RWPE1 (cell line): ENCODE data around the gene SAPCD2.

Experiments
- CTCF ChIA-PET: fragments of 350-600 bp; sonication (Branson Sonifier 250); formaldehyde crosslinking; extraction: SDS; loops from one replicate; lab custom pipeline; 2021; lab: Yijun Ruan, JAX
- POLR2A ChIA-PET: fragments of 400-600 bp; formaldehyde crosslinking; extraction: SDS; loops from one replicate; lab custom pipeline; 2020; ENCODE audit warnings: antibody characterized with exemption; ENCODE audit not compliant: low non-redundant PET; lab: Yijun Ruan, JAX
- DNase-seq: peaks from one replicate; pipeline ENCODE4 v3.0.0; 2012; ENCODE audit warnings: low spot score
- H3K27ac ChIP-seq: fragments of 450-650 bp; 2 replicates; pipeline ENCODE4 v1.5.1; 2017
- CTCF ChIP-seq: fragments of 450-650 bp; conservative IDR thresholded peaks from 2 replicates; pipeline ENCODE4 v1.5.1; 2017; ENCODE audit warnings: low read depth, mild to moderate bottlenecking

The SAPCD2 gene

DNA sequence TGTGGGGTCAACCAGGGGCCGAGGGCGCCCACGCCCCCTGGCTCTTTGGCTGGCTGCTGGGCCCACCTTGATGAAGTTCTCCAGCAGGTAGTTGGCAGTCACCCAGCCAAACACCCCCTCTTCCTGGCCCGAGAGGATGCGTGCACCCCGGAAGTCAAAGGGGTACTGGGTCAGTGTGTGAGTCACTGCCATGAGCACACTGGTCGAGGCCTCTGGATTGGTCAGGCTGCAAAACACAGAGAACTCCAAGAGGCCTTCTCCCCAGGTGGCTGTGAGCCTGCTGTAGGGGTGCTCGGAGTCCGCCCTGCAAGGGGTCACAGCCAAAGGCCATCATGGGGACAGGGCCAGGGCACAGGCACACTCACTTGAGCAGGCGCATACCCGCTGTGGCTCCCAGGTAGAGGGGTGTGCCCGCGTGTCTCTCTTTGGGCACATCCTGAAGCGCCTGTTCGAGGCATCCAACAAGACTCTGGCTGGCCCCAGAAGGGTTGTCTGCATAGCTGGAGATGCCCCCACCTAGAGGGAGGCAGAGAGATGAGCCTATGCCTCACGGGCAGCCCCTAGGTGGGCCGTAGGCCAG lies 19.1 kb downstream of the SAPCD2 start:
- H3K27ac ChIP-seq, result peak overlapping the region; percentile 7; the same call in 1 of the 2 replicates
- no peak for DNase-seq
- POLR2A ChIA-PET, result no interaction called here
- TF ChIP-seq CTCF, result no peak
- CTCF ChIA-PET, result interaction anchor here (0.6 to 0.7 kb wide), 2 partner anchors 17 to 33 kb away, joined by 3 read pairs; no protein-coding TSS in a partner anchor

GRCh38 chr9:137050570-137050969 lies 19.8 kb downstream of the SAPCD2 start:
- no peak for DNase-seq
- no peak for TF ChIP-seq CTCF
- POLR2A ChIA-PET, result no interaction called here
- H3K27ac ChIP-seq, result no peak overlapping the region; the same call in 1 of the 2 replicates
- CTCF ChIA-PET, result interaction anchor here (0.6 to 0.9 kb wide), 4 partner anchors 9 to 45 kb away, joined by 3 to 4 read pairs (median 3); no protein-coding TSS in a partner anchor

DNA sequence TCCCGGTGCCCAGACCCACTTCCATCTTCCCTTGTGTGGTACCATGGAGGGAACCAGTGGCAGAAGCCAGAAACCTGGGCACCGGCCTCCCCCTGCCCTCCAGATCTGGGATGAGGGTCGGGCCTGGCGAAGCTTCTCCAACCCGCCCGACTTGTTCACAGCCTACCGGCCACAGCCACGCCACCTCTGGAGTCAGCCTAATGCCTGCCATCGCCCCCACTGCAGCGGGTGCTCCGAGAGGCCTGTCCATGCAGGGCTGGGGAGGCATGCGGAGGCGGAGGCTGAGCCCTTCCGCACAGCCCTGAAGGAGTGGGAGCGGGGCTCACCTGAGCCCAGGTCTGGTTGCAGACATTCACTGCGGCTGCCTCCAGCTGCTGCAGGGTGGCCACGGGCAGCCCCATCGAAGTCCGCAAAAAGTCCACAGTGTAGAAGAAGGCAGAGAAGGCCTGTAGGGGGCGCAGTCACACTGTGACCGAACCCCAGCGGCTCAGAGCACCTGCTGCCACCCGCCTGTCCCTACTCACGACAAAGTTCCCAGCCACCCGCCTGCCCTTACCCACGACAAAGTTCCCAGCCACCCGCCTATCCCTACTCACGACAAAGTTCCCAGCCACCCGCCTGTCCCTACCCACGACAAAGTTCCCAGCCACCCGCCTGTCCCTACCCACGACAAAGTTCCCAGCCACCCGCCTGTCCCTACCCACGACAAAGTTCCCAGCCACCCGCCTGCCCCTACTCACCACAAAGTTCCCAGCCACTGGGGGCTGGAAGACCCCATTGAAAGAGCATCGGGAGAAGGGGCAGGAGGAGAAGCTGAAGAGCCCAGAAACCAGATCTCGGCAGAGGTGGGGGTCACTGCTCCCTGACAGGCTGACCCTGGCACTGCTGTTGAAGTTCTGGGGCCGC lies 20.6 kb downstream of the SAPCD2 start:
- TF ChIP-seq CTCF, result peak; percentile 70
- no peak for DNase-seq
- CTCF ChIA-PET, result interaction anchor here (0.5 to 4.4 kb wide), 12 partner anchors 8 to 554 kb away, joined by 3 to 63 read pairs (median 5); partner anchors contain the start of genes ABCA2 and SAPCD2
- peak overlapping the region; percentile 4; the same call in 1 of the 2 replicates for H3K27ac ChIP-seq
- POLR2A ChIA-PET, result no interaction called here

DNA sequence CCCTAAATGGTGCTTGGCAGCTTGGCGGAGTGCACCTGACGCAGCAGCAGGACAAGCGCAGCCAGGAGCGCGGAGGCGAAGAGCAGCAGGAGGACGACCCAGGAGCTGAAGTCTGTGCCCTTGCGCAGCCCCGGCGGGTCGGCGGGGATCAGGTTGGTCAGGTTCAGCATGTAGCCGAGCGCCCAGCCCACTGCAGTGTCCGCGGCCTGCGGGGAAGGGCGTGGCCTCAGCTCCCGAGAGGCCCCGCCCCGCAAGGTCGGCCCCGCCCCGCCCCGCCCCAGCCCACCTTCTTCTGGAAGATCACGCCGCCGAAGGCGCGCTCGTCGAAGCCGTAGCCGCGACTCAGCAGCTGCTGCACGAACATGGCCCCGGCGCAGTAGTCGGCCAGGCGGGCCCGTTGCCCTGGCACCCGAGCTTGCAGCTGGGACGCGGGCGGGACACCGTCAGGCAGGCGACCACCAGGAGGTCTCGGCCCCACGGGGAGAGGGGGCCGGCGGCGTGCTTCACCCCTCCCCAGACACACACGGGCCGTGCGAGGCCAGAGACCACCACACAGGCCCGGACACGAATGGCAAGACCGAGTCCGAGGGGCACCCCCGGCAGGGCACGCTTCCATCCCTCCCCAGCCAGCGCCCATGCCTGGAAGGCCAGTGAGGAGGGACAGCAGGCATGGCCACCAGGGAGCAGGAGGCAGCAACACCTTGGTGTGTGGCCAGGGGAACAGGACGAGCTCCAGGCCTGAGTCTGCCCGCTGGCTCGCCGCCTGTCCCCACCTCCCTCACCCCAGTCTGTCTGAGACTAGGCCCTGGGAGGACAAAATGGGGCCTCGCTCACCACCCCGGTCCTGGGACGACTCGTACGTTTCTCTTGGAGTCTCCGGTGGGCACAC lies 21.5 kb downstream of the SAPCD2 start:
- no peak for DNase-seq
- CTCF ChIA-PET, result interaction anchor here (0.5 to 4.4 kb wide), 13 partner anchors 10 to 553 kb away, joined by 3 to 63 read pairs (median 5); partner anchors contain the start of genes ABCA2, CYSRT1 and SAPCD2
- POLR2A ChIA-PET, result no interaction called here
- H3K27ac ChIP-seq, result peak overlapping the region; percentile 4; the same call in 1 of the 2 replicates
- no peak for TF ChIP-seq CTCF

GRCh38 chr9:137046088-137046787 lies 24.1 kb downstream of the SAPCD2 start, which contains the start of gene NPDC1:
NPDC1 (minus strand) TSS chr9:137046177; CDS start chr9:137045989, 188 bp downstream.
- POLR2A ChIA-PET, result interaction anchor here (0.6 to 1.1 kb wide), 3 partner anchors 37 to 159 kb away, joined by 3 to 6 read pairs (median 4); no protein-coding TSS in a partner anchor
- CTCF ChIA-PET, result interaction anchor here (0.5 to 4.4 kb wide), 39 partner anchors 10 to 531 kb away, joined by 3 to 76 read pairs (median 5); partner anchors contain the start of genes LCN8, MAN1B1, SAPCD2 and UAP1L1
- DNase-seq, result peak; percentile 95
- peak; percentile 99 for TF ChIP-seq CTCF
- H3K27ac ChIP-seq, result peak within 1 kb of the TSS; percentile 48
